ENCODE results near the gene SETD7.

- TF ChIP-seq CTCF (IDR thresholded peaks at IDR 0.05; ENCODE audit: borderline replicate concordance, extremely low read depth, low read length, poor library complexity, severe bottlenecking), result no peak
- TF ChIP-seq EZH2 (IDR thresholded peaks at IDR 0.05; ENCODE audit: borderline replicate concordance, low read depth, low read length, severe bottlenecking), result no peak
Observed at GRCh38 chr4:139458999-139459398, 97.0 kb downstream of the SETD7 start.
